ENCODE measurements around the gene CFAP57.

The CFAP57 gene

GRCh38 chr1:43225168-43225567, 53.0 kb downstream of the CFAP57 start:
- no peak for DNase-seq (ENCODE audit: low read depth in 2 of 2, low spot score in 1 of 2)

- peak; percentile 72 to 81 for DNase-seq (ENCODE audit: low read depth in 2 of 2, low spot score in 1 of 2)
Measured at GRCh38 chr1:43227143-43227764, 55.1 kb downstream of the CFAP57 start.

DNA sequence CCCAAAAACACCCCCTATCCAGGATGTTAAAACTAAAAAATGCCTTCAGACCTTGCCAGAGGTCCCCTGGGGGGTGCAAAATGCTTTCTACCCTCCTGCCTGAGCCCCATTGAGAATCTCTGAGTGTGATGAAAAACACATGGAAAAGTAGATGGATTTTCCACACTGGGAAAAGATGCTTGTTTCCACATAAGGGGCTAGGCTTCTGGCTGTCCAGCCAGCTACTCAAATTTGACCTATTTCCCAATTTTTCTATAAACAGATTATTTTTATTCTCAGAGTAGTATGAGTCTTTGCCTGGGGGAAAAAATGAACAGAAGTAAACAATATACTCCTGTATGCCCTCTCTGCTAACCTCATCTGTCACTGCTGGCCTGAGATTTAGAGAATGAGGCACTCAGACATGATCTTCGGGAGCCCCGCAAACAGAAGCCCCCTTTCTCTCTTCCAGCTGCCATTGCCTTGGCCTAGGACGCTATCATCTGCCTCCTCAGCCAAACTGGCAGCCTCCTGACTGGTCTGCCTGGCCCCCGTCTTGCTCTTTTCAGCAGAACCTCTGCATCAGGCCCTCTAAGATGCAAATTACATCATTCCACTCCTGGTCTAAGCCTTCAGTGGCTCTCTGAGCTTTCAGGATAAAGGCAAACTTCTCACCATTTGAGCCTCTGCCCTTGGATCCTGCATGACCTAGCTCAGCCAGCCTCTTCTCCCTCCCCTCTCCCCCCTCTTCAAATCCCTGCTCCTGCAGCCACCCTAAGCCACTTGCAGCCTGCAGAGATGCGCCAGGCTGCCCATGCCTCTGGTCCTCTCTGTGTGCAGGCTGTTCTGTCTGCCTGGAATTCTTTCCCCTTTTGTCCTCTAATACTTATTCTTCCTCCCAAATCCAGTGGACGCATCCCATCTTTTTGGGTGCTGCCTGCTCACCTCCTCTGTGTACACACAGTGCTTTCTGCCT, 58.0 kb downstream of the CFAP57 start:
- no peak for DNase-seq (ENCODE audit: low read depth in 2 of 2, low spot score in 1 of 2)

- DNase-seq (ENCODE audit: low read depth in 2 of 2, low spot score in 1 of 2) = no peak
Measured at GRCh38 chr1:43232074-43232473, 59.9 kb downstream of the CFAP57 start.

- DNase-seq (ENCODE audit: low read depth in 2 of 2, low spot score in 1 of 2) = no peak
Measured at GRCh38 chr1:43232482-43232881, 60.4 kb downstream of the CFAP57 start.

GRCh38 chr1:43233631-43234030, 61.5 kb downstream of the CFAP57 start:
- no peak for DNase-seq (ENCODE audit: low read depth in 2 of 2, low spot score in 1 of 2)

GRCh38 chr1:43234267-43234666, 62.1 kb downstream of the CFAP57 start:
- DNase-seq (ENCODE audit: low read depth in 2 of 2, low spot score in 1 of 2) = no peak

GRCh38 chr1:43235040-43235439, 62.9 kb downstream of the CFAP57 start:
- DNase-seq (ENCODE audit: low read depth in 2 of 2, low spot score in 1 of 2) = no peak

DNA sequence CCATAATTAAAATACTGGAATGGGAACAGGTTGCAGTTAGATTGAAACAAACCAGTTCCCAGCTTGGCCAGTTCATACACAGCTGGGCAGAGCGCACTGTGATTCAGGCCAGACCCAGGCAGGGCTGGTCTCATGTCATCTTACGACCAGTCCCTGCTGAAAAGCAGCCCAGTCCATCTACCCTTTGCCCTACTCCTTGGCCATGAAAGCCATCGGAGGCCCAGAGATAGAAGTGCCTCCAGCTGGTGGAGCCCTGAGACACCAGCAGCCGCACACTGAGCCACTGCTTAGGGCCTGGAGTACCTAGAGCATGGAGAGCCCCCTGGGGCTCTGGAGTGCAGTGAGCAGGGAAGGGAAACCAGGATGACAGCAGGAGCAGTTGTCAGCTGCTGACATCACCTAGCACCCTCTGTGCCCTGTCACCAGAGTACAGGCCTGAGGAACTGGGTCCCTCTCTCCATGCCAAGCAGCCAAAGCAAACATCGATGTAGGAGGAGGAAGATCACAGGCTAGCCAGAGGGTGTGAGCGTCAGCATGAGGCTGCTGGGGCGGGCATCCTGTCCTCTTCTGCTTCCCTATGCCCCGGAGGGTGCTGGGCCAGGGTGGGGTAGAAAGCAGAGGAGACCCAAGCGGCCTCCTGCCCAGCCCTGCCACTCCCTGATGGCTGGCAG, 63.5 kb downstream of the CFAP57 start:
- no peak for DNase-seq (ENCODE audit: low read depth in 2 of 2, low spot score in 1 of 2)

DNA sequence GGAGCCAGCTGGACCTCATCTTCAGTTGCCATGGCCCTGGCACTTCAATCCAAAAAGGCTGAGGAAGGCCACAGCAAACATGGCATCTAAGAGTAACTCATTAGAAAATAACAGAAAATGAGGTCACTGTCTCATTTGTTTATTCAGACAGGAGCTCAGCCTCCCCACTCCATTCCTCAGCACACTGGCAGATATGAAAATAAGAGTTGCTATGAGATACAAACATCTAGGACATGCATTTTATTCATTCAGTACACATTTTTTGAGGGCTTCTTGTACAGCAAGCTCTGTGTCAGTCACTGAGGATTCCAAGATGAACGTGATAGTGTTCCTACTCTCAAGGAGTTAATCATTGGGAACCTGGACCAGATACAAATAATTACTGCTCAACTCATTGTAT, 65.0 kb downstream of the CFAP57 start:
- no peak for DNase-seq (ENCODE audit: low read depth in 2 of 2, low spot score in 1 of 2)

- no peak for DNase-seq (ENCODE audit: low read depth in 2 of 2, low spot score in 1 of 2)
Measured at GRCh38 chr1:43238085-43238484, 66.0 kb downstream of the CFAP57 start.

- no peak for DNase-seq (ENCODE audit: low read depth in 2 of 2, low spot score in 1 of 2)
Measured at GRCh38 chr1:43238991-43239469, 66.9 kb downstream of the CFAP57 start.

DNA sequence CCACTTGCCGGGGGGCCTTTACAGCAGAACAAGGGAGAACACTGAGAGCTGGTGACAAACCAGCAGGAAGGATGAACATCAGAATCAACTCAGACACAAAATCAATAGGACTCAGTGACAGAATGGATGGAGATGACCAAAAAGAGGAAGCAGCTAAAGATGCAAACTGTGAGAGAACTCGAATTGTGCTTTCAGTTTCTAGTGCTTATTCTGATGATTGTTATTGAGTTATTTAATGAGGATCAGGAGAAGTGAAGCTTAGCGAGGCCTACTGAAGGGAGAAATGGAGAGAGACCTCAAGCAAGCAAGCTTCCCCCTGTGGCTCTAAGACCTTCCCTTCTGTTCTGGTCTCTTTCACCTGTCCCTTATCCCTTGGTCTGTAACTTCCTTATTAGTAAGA, 67.4 kb downstream of the CFAP57 start:
- no peak for DNase-seq (ENCODE audit: low read depth in 2 of 2, low spot score in 1 of 2)

DNA sequence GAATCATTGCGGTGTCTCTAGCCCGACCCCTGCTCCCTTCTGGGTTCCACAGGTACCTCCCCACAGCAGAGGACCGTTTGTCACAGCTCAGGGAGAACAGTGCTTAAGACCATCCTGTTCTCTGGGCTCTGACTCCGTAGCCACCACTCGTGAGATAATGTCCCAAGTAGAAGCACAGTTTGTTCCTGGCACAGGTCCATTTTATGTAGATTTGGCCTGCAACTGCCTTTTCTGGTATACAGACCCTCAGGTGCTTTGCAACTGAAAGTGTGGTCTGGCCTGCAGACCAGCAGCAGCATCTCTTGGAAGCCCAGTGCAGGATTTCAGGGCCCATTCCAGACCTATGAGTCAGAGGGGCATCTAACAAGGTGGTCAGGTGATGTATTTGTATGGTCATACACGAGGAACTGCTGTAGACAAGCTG, 69.3 kb downstream of the CFAP57 start:
- DNase-seq (ENCODE audit: low read depth in 2 of 2, low spot score in 1 of 2) = no peak

- DNase-seq (ENCODE audit: low read depth in 2 of 2, low spot score in 1 of 2) = no peak
Measured at GRCh38 chr1:43243299-43243698, 71.2 kb downstream of the CFAP57 start.

- no peak for DNase-seq (ENCODE audit: low read depth in 2 of 2, low spot score in 1 of 2)
Measured at GRCh38 chr1:43246466-43247213, 74.5 kb downstream of the CFAP57 start.

DNA sequence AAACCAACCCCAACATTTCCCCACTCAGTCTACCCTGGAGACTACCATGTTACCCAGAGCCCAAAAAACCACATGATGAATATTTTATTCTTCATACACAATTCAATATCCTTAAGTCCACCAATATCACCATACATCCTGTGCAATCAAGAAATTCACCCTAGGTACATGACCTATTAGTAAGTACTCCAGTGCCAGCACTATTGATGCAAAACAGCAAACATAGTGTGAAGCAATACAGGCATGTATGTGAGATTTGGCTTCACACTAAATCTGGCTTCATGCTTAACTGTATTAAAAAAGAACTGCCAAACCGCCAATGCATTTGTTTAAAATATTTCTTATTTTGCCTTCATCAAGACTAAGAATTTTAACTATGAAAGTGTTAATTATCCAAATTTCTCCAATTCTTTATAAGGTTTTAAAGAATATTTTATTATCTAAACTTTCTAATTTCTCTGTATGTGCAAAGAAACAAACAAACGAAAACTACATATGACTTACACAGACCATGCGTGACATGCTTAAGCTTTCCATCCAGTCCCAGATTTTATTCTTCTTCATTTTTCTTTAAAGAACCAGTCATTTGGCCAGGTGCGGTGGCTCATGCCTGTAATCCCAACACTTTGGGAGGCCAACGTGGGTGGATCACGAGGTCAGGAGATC, 75.3 kb downstream of the CFAP57 start:
- DNase-seq (ENCODE audit: low read depth in 2 of 2, low spot score in 1 of 2) = no peak

- DNase-seq (ENCODE audit: low read depth in 2 of 2, low spot score in 1 of 2) = no peak
Measured at GRCh38 chr1:43250351-43250761, 78.2 kb downstream of the CFAP57 start.

DNA sequence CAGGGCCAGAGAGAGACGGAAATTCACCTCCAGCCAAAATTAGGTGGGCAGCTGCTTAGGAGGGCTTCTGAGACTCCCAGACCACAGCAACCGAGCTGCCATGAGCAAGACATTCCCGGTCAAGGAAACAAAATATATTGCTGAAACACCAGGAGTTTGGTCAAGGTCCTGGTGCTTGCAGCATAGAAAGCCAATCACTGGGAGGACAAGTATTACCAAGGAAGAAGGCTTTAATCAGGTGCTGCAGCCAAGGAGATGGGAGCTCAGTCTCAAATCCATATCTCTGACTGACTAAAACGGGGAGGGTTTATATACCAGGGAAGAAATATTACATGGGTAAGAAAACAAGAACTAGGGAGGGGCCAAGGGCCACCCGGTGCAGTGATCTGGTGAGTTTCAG, 78.9 kb downstream of the CFAP57 start:
- DNase-seq (ENCODE audit: low read depth in 2 of 2, low spot score in 1 of 2) = no peak

DNA sequence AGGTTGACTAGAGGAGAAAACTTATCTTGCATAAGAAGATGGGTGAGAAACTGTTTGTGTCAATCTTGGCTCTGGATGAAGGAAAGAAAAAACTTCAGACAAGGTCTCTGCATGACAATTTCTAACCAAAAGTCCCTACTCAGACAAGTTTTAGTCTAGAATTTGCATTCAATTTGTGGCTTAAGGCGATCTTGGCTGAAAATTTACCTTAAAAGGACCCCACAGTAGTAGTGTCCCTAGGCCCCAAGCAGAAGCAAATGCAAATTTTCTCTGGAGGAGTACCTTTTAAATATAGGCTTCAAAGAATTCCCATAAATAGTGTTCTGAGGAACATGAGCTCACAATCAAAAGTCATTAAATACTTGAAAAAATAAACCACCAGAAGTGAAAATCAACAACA, 80.1 kb downstream of the CFAP57 start:
- no peak for DNase-seq (ENCODE audit: low read depth in 2 of 2, low spot score in 1 of 2)

GRCh38 chr1:43253173-43253572, 81.0 kb downstream of the CFAP57 start:
- no peak for DNase-seq (ENCODE audit: low read depth in 2 of 2, low spot score in 1 of 2)
